NCI-H1048 (cell line): Measurements from ENCODE around the gene MATN1.
"Not testable (repeated sequence)": the region's sequence is repeated elsewhere in the genome, so short reads cannot be mapped to it uniquely, and the experiment has no call there.

ENCODE experiments used
- DNase-seq: peaks from one replicate; lab custom pipeline; 2025; lab: John Stamatoyannopoulos, UW

MATN1 gene

GRCh38 chr1:30723331-30723755, at the start of gene MATN1:
Gene MATN1 (minus strand): TSS chr1:30723585. CDS start chr1:30723551, 34 bp downstream.
- DNase-seq = no peak

GRCh38 chr1:30771005-30771404, 47.6 kb upstream of the MATN1 start:
- DNase-seq = no peak

GRCh38 chr1:30770150-30770549, 46.8 kb upstream of the MATN1 start:
- DNase-seq = no peak

GRCh38 chr1:30768830-30769718, 45.7 kb upstream of the MATN1 start:
- no peak for DNase-seq

- no peak for DNase-seq
Observed at GRCh38 chr1:30768159-30768829, 44.9 kb upstream of the MATN1 start.

- not testable (repeated sequence) for DNase-seq
Observed at GRCh38 chr1:30766948-30767347, 43.6 kb upstream of the MATN1 start.

GRCh38 chr1:30765556-30766434, 42.4 kb upstream of the MATN1 start:
- no peak for DNase-seq

- DNase-seq = no peak
Observed at GRCh38 chr1:30764939-30765555, 41.7 kb upstream of the MATN1 start.

GRCh38 chr1:30764396-30764795, 41.0 kb upstream of the MATN1 start:
- no peak for DNase-seq

- no peak for DNase-seq
Observed at GRCh38 chr1:30763651-30764248, 40.4 kb upstream of the MATN1 start.

GRCh38 chr1:30762930-30763650, 39.7 kb upstream of the MATN1 start:
- DNase-seq = no peak

GRCh38 chr1:30762152-30762929, 39.0 kb upstream of the MATN1 start:
- no peak for DNase-seq

- DNase-seq = no peak
Observed at GRCh38 chr1:30761381-30762151, 38.2 kb upstream of the MATN1 start.

GRCh38 chr1:30760596-30761324, 37.4 kb upstream of the MATN1 start:
- no peak for DNase-seq

- DNase-seq = no peak
Observed at GRCh38 chr1:30759718-30760281, 36.4 kb upstream of the MATN1 start.

- DNase-seq = no peak
Observed at GRCh38 chr1:30758785-30759380, 35.5 kb upstream of the MATN1 start.

GRCh38 chr1:30758121-30758688, 34.8 kb upstream of the MATN1 start:
- DNase-seq = no peak
